ENCODE measurements around the gene RSPO4. TPM values are rescaled to one million over a fixed set of nuclear protein-coding genes. Genes with fewer than 3 reads are reported as not detected.
A peak's percentile ranks its signal among the peaks of the same experiment; 100 is the strongest.

The RSPO4 gene
- total and polyA plus RNA-seq, 2 experiments from 2014 or later = 2.8 to 4.5 TPM

- no peak for TF ChIP-seq CTCF (conservative IDR thresholded peaks at IDR 0.05; ENCODE audit: low read depth in 2 of 2)
- TF ChIP-seq JUNB (IDR thresholded peaks at IDR 0.05; ENCODE audit: unreplicated experiment) = no peak
Measured at GRCh38 chr20:1003920-1004697, 2.0 kb upstream of the RSPO4 start (continued).

GRCh38 chr20:1002682-1003561 lies 811 bp upstream of the RSPO4 start:
- Histone ChIP-seq H3K27ac (ENCODE audit: low read depth) (no peak overlapping the region), H3K36me3 (ENCODE audit: insufficient read depth) (no peaks in the 10 kb centered on the region), H3K9me2 (ENCODE audit: insufficient read depth) (0 out of 2 replicates have a peak, but pooled peaks cover 6% of the 10 kb centered on the region), H3F3A (replicated peaks; ENCODE audit: low read depth) (no peaks in the 10 kb centered on the region), H2AFZ (peak overlapping the region; percentile 95), H3K27me3 (ENCODE audit: insufficient read depth) (peaks cover 27% of the 10 kb centered on the region), H4K20me1 (replicated peaks; ENCODE audit: insufficient read depth) (no peaks in the 10 kb centered on the region), H3K79me2 (replicated peaks; ENCODE audit: insufficient read depth) (no peaks in the 10 kb centered on the region), H3K4me2 (peak overlapping the region; percentile 82), H3K4me3 (peak overlapping the region; percentile 61), H3K4me1 (ENCODE audit: insufficient read depth) (peaks cover 10% of the 10 kb centered on the region)
- no peak overlapping the region for H3K27ac Mint-ChIP-seq
- no peaks in the 10 kb centered on the region; the same call in 1 of the 3 replicates for H3K9me3 Mint-ChIP-seq
- peak overlapping the region; percentile 83 for H3K4me3 Mint-ChIP-seq
- ATAC-seq (peak; percentile 50), DNase-seq (ENCODE audit: low spot score) (no peak)
- H3K4me1 Mint-ChIP-seq = peaks cover 22% of the 10 kb centered on the region
- H3K27me3 Mint-ChIP-seq (ENCODE audit: insufficient read depth, low read depth, poor library complexity) = peaks cover 21% of the 10 kb centered on the region
- H3K36me3 Mint-ChIP-seq (ENCODE audit: low read depth) = no peaks in the 10 kb centered on the region; the same call in 2 of the 3 replicates
- TF ChIP-seq NANOG (IDR thresholded peaks at IDR 0.05; ENCODE audit: borderline replicate concordance) (no peak), STAT1 (IDR thresholded peaks at IDR 0.05; ENCODE audit: unreplicated experiment) (no peak), ZNF114 (CRISPR knock-in tag; IDR thresholded peaks at IDR 0.05) (no peak), ZNF331 (CRISPR knock-in tag; IDR thresholded peaks at IDR 0.05; ENCODE audit: low read depth) (no peak), CTCF (conservative IDR thresholded peaks at IDR 0.05; ENCODE audit: low read depth in 2 of 2) (no peak), POLR2AphosphoS5 (IDR thresholded peaks at IDR 0.05; ENCODE audit: low read depth) (no peak), CREB1 (CRISPR knock-in tag; IDR thresholded peaks at IDR 0.05; ENCODE audit: low read depth) (no peak)
- TF ChIP-seq, protein P1, sequence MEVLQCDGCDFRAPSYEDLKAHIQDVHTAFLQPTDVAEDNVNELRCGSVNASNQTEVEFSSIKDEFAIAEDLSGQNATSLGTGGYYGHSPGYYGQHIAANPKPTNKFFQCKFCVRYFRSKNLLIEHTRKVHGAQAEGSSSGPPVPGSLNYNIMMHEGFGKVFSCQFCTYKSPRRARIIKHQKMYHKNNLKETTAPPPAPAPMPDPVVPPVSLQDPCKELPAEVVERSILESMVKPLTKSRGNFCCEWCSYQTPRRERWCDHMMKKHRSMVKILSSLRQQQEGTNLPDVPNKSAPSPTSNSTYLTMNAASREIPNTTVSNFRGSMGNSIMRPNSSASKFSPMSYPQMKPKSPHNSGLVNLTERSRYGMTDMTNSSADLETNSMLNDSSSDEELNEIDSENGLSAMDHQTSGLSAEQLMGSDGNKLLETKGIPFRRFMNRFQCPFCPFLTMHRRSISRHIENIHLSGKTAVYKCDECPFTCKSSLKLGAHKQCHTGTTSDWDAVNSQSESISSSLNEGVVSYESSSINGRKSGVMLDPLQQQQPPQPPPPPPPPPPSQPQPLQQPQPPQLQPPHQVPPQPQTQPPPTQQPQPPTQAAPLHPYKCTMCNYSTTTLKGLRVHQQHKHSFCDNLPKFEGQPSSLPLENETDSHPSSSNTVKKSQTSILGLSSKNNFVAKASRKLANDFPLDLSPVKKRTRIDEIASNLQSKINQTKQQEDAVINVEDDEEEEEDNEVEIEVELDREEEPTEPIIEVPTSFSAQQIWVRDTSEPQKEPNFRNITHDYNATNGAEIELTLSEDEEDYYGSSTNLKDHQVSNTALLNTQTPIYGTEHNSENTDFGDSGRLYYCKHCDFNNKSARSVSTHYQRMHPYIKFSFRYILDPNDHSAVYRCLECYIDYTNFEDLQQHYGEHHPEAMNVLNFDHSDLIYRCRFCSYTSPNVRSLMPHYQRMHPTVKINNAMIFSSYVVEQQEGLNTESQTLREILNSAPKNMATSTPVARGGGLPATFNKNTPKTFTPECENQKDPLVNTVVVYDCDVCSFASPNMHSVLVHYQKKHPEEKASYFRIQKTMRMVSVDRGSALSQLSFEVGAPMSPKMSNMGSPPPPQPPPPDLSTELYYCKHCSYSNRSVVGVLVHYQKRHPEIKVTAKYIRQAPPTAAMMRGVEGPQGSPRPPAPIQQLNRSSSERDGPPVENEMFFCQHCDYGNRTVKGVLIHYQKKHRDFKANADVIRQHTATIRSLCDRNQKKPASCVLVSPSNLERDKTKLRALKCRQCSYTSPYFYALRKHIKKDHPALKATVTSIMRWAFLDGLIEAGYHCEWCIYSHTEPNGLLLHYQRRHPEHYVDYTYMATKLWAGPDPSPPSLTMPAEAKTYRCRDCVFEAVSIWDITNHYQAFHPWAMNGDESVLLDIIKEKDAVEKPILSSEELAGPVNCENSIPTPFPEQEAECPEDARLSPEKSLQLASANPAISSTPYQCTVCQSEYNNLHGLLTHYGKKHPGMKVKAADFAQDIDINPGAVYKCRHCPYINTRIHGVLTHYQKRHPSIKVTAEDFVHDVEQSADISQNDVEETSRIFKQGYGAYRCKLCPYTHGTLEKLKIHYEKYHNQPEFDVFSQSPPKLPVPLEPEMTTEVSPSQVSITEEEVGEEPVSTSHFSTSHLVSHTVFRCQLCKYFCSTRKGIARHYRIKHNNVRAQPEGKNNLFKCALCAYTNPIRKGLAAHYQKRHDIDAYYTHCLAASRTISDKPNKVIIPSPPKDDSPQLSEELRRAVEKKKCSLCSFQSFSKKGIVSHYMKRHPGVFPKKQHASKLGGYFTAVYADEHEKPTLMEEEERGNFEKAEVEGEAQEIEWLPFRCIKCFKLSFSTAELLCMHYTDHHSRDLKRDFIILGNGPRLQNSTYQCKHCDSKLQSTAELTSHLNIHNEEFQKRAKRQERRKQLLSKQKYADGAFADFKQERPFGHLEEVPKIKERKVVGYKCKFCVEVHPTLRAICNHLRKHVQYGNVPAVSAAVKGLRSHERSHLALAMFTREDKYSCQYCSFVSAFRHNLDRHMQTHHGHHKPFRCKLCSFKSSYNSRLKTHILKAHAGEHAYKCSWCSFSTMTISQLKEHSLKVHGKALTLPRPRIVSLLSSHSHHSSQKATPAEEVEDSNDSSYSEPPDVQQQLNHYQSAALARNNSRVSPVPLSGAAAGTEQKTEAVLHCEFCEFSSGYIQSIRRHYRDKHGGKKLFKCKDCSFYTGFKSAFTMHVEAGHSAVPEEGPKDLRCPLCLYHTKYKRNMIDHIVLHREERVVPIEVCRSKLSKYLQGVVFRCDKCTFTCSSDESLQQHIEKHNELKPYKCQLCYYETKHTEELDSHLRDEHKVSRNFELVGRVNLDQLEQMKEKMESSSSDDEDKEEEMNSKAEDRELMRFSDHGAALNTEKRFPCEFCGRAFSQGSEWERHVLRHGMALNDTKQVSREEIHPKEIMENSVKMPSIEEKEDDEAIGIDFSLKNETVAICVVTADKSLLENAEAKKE (CRISPR knock-in tag; IDR thresholded peaks at IDR 0.05) = no peak
- TF ChIP-seq, protein P2, sequence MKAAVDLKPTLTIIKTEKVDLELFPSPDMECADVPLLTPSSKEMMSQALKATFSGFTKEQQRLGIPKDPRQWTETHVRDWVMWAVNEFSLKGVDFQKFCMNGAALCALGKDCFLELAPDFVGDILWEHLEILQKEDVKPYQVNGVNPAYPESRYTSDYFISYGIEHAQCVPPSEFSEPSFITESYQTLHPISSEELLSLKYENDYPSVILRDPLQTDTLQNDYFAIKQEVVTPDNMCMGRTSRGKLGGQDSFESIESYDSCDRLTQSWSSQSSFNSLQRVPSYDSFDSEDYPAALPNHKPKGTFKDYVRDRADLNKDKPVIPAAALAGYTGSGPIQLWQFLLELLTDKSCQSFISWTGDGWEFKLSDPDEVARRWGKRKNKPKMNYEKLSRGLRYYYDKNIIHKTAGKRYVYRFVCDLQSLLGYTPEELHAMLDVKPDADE (IDR thresholded peaks at IDR 0.05) = no peak

All from GM23338 (cell line).